HG03521 (cell line): Measurements from ENCODE around the gene SPAG16.
"Not testable (repeated sequence)": the region's sequence is repeated elsewhere in the genome, so short reads cannot be mapped to it uniquely, and the experiment has no call there.

Experiments
- ATAC-seq: cut with Tn5 transposase; IDR thresholded peaks from one replicate; pipeline ENCODE4 v1.9.1; 2021; ENCODE audit warnings: mild to moderate bottlenecking, moderate library complexity; ENCODE audit not compliant: unreplicated experiment

Gene SPAG16

DNA sequence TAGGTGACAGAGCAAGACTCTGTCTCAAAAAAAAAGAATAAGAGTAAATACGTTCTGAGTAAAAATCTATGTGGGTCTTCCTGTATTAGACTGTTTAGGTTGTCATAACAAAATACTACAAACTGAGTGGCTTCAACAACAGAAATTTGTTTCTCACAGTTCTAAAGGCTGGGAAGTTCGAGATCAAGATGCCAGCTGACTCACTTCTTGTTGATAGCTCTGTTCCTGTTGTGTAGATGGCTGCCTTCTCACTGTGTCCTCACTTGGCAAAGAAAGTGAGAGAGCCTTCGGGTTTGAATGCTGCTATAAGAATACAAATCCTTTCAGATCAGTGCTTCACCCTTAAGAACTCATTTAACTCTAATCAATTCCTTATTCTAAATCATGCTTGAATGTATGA is 696.6 kb downstream of the SPAG16 start:
- ATAC-seq, result no peak

DNA sequence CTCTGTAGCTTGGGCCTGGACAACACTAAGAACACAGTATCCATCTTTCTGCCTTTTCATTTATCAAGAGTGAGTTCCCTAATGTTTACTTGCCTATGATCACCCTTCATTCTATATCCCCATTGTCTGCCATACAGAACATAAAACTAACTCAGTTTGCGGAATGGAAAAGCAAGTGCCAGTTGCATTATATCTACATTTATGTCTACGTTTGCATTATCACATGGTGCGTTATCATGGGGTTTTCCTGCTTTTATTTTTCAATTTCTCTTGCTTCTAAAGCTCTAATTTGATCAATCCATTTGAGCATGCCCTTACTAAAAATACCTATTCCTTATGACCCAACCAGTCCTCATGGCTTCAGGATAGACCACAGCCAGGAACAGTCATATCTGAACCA is 704.9 kb downstream of the SPAG16 start:
- no peak for ATAC-seq

DNA sequence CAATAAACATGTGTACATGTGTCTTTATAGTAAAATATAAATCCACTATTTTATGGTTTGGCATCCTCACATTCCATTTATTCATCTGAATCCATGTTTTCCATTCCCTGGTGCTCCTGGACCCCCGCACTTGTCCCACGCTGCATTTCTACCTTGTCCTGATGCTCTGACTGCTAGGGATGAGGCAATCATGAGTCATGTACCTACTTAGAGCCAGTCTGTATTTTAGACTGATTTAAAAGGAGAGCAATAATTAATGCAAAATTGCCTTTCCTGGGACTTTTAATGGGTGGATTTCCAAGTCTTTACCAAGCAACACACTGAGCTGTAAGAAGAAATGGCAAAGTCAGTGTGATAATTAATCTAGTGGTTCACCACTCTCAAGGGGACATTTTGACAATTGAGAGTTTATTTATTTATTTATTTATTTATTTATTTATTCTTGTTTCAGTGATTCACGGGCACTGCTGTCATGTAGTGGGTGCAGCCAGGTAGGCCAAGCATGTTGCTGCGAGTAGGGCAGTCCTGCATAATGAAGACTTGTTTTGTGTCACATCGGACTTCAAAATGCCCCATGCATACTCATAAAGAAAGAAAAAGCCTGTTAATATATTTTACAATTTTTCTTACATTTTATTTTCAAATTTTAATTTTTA is 707.3 kb downstream of the SPAG16 start:
- ATAC-seq, result no peak

DNA sequence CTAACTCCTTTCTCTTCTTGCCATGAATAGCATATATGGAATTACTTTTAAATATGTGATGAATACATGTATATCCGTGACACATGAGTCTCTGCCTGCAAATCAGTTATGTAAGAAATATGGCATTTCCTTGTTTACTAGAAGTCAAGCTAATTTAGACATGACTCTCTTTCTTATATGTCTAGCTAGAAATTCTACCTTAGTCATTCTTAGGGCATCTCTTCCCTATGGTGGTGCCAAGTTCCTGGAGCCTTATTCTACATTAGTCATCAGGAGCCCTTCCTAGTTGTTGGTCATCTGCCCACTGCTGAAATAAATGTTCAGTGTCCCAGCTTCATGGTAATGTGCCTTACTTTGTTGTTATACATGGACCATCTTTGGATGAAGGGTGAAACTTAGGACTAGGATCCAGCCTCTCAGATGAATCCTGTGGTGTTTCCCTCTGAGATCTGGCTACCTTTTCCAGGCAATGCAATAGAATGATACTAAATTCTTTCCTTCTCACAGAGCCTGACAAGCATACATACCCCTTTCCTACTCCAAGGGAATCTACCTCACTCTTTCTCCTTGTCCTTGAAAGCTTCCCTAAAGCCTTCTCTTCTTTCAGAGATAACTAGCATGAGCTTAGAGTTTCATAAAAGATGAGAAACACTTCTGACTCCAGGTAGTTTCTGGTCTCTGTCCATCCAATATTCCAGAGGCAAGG is 711.3 kb downstream of the SPAG16 start:
- no peak for ATAC-seq

DNA sequence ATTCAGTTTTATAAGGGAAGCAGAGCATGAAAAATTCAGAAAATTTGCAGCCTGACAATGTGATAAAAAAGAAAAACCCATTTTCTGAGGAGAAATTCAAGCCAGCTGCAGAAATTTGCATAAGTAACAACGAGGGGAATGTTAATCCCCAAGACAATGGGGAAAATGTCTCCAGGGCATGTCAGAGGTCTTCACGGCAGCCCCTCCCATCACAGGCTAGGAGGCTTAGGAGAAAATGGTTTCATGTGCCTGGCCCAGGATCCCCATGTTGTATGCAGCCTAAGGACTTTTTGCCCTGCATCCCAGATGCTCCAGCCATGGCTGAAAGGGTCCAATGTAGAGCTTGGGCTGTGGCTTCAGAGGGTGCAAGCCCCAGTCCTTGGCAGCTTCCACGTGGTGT is 714.7 kb downstream of the SPAG16 start:
- not testable (repeated sequence) for ATAC-seq

DNA sequence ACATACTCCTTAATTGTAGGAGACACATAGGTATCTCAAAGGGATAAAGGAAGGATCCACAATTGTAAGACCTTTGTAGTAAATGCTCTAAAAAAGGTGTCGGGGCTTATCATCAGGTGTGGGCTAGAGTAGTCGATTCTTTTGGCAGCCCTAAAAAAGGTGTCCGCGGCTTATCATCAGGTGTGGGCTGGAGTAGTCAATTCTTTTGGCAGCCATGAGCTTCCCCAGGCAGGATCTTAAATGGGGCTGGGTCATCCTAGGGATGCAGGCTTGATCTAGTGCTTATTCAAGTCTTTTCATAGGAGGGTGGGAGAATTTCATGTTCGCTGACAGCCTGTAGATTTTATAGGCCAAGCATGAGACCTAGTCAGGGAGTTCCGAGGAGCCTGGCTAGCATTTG is 720.2 kb downstream of the SPAG16 start:
- no peak for ATAC-seq

DNA sequence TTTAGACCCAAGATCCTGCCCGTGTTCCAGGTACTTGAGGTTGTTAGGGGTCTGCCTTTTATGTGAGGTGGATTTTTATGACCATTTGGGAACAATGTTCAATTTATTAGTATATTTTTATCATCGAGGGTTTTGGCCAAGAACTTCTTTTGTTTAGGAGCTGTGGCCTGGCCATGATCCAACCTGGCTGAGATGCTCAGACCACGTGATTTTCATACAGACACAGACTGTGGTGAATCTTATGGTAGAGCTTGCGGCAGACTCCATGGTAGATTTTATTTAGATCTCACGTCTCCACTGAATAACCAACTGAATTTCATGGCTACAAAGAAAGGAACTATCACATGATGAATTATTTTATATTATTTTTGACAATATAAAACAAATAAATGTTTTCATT is 721.1 kb downstream of the SPAG16 start:
- no peak for ATAC-seq

DNA sequence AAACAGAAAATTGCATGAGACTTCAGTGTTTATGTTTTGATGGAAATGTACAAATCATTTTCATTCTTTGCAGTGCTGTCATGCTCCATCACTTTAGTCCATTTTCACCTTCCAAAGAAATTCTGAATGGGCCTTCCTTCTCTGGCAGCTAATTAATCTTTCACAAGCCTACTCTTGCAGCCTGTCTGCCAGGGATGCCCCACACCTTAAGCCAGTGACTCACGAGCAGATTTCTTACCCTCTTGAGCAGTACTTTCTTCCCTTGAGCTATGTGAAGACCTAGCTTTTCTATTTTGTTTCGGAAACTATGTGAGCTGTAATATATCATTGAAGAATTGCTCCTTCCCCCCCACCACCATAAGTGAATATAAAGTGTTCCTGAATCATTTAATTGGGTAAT is 722.3 kb downstream of the SPAG16 start:
- ATAC-seq, result no peak

DNA sequence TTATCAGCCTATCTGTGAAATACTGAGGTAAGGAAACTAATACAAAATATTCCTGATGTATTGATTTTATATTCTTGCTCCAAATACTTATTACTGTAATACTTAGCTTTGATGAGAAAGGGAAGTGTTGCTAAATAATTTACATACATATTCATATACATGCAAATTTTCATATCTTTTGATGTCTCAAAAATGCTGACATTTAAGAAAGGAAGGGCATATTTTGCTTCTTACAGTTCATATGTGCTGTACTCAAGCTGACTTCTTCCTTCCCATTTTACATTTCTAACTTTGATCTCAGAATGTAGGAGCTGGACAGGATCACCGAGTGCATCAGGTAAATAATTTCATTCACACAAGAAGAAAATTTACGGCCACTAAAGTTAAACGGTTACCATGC is 727.4 kb downstream of the SPAG16 start:
- no peak for ATAC-seq

DNA sequence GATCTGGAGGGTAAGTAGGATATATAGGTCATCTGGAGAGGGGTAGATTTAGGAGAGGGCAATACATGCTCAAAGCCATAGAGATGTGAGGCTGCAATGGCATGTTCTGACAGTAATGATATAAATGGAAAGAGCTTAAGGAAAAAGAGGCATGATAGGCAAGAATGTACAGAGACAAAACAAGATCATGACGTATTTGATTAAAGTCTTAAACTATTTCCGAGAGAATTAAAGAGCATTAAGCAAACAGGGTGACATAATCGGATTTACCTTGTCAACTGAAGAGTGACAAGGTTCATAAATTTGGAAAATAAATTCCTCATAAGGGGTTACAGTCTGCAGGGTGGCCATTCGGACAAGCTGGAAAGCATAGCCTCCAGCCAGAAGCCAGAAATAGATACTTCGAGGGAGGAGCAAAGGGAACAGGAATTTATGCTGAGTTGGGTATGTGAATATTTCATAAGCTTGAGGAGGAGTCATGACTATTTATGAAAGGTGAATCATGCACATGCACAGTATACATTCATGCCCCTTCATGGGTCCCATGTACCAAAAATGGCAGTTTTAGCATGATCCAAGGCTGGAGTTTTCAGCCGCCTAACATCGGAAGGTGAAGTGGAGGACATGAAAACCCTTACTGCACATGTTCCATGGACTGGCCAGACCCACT is 730.4 kb downstream of the SPAG16 start:
- no peak for ATAC-seq

DNA sequence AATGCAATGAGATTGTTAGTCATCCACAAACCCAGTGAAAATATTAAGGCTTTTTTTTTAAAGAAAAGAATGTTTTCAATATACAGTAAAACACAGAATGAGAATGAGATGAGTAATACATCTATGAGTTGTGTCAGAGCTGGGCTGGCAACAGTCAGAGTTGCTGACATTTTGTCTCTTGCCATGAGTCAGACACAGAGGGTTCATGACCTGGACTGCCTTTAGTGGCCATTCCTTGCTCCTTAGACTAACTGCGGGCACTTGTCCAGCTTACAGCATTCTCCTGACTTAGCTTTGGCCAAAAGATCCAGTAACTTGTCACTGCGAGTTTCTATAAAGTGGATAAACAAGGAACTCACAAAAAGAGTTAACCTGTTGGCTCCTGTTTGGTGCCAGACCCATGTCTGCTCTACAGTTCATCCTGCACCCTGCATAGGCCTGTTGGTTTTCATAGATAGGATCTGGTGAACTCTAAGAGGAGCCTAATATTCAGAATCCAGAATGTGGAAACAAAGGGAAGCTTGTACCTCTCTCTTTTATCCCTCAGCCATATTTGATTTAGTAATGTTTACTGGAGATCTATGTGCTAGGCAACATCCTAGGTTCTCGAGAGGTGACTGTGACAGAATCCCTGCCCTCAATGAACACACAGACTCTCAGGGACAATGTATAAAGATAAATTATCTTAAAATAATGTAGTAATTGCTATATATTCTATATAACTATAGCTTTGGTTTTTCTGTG is 735.1 kb downstream of the SPAG16 start:
- no peak for ATAC-seq

DNA sequence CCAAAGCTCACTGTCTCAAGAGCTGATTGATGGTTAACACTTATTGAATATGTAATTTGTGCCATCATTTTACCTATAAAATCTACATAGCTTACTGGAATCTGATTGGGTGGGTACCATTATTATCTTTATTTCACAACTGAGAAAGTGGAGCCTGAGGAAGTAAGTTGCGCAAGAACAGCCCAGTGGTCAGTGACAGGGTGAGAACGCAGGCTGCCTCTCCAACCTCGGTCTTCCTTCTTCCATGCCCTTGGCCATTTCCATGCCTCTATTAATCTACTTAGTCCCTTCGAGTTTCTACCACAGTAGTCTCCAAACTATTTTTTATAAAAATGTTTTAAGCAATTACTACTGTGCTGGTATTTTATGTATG is 735.7 kb downstream of the SPAG16 start:
- no peak for ATAC-seq

DNA sequence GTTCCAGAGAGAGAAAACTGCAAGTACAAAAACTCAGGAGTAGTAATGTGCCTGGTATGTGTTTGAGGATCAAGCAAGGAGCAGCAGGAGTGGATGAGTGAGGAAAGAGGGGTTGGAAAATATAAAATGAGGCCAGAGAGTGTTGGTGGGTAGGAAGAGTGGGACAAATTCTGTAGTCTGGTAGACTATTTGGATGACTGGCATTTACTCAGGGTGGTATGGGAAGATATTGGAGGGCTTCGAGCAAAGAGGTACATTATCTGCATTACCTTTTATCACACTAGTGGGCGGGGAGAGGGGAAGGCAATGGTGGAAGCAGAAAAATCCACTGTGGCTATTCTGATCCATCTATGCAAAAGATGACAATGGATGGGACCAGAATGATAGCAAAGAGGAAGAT is 744.9 kb downstream of the SPAG16 start:
- ATAC-seq, result no peak

DNA sequence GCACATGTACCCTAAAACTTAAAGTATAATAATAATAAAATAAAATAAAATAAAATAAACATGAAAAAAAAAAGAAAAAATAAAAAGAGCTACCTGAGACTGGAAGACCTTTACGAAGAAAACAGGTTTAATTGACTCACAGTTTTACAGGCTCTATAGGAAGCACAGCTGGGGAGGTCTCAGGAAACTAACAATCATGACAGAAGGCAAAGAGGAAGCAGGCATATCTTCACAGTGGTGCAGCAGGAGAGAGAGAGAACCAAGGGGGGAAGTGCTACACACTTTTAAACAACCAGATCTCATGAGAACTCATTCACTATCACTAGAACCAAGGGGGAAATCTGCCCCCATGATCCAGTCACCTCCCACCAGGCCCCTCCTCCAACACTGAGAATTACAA is 747.3 kb downstream of the SPAG16 start:
- no peak for ATAC-seq

DNA sequence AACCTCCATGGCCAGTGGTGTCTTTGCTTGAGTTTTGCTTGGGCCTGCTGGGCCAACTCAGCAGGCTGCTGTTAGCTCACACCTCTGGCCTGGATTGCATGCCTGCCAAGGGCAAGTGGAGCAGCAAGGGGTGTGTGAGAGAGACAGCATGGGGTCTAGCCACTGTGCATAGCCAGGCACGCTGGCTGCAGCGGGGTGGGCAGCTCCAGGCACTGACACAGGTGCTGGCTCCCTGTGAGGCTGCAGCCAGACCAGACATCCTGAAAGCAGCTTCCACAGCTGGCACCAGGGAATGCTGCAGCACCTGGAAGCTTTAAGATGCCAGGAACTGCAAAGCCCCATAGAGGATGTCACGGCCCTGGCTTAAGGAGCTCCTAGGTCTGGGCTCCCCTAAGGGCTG is 750.2 kb downstream of the SPAG16 start:
- ATAC-seq, result no peak

DNA sequence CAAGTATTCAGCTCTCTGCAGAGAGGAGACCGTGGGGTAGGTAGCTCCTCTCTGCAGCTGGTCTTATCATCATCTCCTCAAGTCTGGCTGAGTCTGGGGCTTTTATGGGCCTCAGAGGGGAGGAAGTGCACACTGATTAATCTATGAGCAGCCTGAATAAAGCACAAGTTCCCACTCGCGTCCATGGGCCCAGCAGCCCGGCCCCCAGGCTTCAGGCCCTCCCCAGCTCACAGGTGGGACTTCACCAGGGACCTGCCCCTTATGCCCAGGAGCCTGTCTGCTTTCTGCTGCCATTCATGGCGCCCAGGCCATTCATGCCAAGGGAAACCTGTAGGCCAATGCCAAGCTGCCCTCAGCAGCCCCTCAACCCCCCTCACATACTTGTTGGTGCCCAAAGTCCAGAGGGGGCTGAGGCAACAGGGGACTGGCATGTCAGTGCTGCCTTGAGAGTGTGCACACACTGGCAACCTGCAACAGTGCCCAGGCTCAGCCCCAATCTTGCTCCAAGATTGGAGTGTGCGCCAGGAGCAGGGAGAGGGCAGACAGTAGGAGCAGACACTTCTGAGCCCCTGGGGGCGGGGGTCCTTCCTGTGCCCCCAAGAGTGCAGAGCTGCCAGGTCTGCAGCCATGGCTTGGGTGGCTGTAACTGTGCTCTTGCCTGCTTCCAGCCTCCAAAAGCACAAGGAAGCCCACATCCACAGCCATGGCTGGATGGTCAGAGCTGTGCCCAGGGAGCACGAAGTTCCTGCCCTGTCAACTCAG is 751.0 kb downstream of the SPAG16 start:
- no peak for ATAC-seq

DNA sequence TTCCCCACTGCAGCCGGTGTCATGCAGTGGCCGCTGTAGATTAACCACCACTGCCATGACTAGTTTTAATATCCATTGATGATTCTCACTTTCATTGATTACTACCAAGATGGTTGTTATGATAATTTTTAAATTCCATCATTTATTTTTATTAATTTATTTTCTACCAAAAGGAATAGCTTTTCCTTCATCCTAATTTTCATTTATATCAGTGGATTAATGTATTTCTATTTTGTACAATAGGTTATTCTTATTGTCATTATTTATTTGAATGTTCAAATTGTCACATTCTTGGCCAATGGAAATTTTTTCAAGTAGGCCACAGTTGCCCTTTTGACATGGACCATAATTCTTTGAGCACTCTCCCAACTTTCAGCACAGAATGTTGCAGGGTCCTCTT is 751.7 kb downstream of the SPAG16 start:
- no peak for ATAC-seq

DNA sequence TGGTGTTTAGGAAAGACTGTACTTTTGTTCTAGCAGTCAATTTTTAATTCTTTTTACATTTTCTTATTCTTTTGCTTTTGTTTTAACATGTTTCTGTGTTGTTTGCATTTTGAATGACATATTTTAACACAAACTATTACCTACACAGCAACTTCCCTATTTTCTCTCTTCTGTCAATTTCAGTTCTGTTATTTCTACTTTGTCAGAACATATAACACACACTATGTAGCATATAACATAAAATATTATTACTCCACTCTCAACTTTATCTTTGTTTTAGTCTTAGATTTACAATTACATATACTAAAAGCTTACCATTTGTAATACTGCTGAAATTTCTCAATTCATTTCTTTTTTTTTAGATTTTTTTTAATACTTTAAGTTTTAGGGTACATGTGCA is 753.9 kb downstream of the SPAG16 start:
- no peak for ATAC-seq

DNA sequence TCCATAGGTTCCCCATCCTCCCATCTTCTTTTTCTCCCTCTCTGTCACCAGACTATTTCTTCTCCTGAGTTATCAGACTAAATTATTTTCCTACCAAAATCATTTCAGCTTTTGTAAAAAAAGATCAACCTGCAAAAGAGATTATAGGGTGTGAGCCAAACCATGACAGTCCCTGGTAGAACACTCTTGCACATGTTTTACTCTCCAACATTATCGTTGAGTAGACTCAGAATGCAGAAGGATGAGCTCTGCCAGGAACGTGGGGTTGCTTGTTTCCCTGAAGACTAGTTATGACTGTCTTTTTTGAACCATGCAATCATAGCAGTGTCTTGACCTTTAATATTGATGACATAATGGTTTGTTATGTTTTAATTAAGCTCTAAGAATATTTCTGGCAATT is 766.5 kb downstream of the SPAG16 start:
- no peak for ATAC-seq

DNA sequence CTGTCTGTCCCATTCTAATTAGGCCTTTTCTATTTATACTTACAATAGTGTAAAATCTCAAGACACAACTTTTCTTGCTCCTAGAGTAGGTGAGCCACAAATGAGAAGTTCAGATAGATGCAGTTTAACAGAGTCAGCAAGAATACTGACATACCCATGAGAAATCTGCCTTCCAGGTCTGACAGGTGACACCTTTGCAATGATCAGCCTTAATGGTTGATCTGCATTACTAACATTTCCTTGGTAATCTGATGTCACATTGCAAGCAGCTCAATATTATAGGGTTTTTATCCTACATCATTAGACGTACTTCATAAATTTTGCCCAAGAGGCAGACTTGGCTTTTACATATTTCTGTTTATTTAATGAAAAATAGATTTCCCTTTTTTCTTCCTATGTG is 767.3 kb downstream of the SPAG16 start:
- no peak for ATAC-seq

DNA sequence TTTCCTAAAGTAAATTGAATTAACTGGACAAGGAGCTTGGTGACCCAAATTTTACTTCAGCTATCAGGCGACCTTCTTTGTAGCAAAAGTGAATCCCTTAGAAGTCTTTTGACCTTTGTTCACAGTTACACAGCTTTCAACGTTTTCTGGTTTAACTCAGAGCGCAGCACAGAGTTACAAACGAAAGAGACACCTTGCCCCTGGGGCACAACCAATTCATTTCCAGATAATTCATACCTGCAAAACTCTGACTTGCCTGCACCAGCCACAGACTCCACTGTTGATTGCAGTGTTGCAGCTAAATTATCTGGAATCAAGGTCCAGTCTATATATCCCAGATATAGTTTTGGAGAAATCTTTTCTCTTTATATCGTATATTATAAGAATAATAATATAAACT is 768.0 kb downstream of the SPAG16 start:
- no peak for ATAC-seq
